ENCODE data around the gene SLC12A4. TPM values are rescaled to one million over a fixed set of nuclear protein-coding genes. Genes with fewer than 3 reads are reported as not detected.

Gene SLC12A4
- polyA plus RNA-seq, 1 donor (not counting 4 experiments of a cell fraction or from before 2014, with no cell fraction given): 59.3 TPM

DNA sequence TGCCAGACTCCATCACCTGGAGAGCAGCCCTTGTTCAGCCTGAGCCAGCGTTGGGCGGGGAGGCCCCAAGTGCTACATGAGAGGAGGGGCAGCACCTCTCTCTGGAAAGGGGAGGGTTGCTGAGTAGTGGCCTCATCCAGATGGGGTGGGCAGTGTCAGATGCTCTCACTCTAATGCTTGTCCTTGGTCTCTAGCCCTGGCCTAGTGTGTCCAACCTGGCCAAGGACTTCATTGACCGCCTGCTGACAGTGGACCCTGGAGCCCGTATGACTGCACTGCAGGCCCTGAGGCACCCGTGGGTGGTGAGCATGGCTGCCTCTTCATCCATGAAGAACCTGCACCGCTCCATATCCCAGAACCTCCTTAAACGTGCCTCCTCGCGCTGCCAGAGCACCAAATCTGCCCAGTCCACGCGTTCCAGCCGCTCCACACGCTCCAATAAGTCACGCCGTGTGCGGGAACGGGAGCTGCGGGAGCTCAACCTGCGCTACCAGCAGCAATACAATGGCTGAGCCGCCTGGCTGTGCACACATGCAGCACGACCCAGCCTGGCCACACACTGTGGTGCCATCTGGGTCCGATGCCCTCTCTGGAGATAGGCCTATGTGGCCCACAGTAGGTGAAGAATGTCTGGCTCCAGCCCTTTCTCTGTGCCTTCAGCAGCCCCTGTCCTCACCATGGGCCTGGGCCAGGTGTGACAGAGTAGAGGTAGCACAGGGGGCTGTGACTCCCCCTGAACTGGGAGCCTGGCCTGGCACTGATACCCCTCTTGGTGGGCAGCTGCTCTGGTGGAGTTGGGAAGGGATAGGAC is 41.1 kb downstream of the SLC12A4 start:
- Histone ChIP-seq H3K9me1 (ENCODE audit: control insufficient read depth, extremely low read depth, insufficient read depth, low read length) (no peaks in the 10 kb centered on the region), H3K4me2 (ENCODE audit: control insufficient read depth, extremely low read depth, insufficient read depth, low read depth, low read length) (no peak overlapping the region), H3K36me3 (ENCODE audit: control insufficient read depth in 2 of 2, extremely low read depth in 1 of 2, insufficient read depth in 2 of 2, low read length in 2 of 2) (peaks cover 19 to 21% of the 10 kb centered on the region in 2 experiments), H3K27ac (ENCODE audit: control insufficient read depth, insufficient read depth, low read length) (no peak overlapping the region), H3K9ac (ENCODE audit: control insufficient read depth, extremely low read depth, insufficient read depth, low read length) (no peak overlapping the region), H3K79me2 (ENCODE audit: control insufficient read depth, insufficient read depth, low read length) (no peaks in the 10 kb centered on the region), H3K4me3 (ENCODE audit: control insufficient read depth in 2 of 3, extremely low read depth in 1 of 3, insufficient read depth in 2 of 3, low read depth in 1 of 3, low read length in 3 of 3) (no peak overlapping the region), H4K20me1 (ENCODE audit: control insufficient read depth, extremely low read depth, insufficient read depth, low read length) (peaks cover 8% of the 10 kb centered on the region), H3K27me3 (ENCODE audit: control insufficient read depth, extremely low read depth, insufficient read depth, low read length) (no peaks in the 10 kb centered on the region), H3K4me1 (ENCODE audit: control insufficient read depth, extremely low read depth, insufficient read depth, low read length) (peaks cover 17% of the 10 kb centered on the region), H2AFZ (ENCODE audit: control insufficient read depth, low read length) (no peak overlapping the region), H3K9me3 (ENCODE audit: control insufficient read depth, low read depth, low read length) (no peaks in the 10 kb centered on the region)
- no peak for DNase-seq (ENCODE audit: low read depth, low spot score)
- TF ChIP-seq EZH2 (IDR thresholded peaks at IDR 0.05; ENCODE audit: low read length): no peak
- dilution Hi-C loops (cut with MboI; ENCODE audit: extremely low pct_ligation_motif_present, low sequenced_read_pairs): no loop called here
- no peak for FAIRE-seq

DNA sequence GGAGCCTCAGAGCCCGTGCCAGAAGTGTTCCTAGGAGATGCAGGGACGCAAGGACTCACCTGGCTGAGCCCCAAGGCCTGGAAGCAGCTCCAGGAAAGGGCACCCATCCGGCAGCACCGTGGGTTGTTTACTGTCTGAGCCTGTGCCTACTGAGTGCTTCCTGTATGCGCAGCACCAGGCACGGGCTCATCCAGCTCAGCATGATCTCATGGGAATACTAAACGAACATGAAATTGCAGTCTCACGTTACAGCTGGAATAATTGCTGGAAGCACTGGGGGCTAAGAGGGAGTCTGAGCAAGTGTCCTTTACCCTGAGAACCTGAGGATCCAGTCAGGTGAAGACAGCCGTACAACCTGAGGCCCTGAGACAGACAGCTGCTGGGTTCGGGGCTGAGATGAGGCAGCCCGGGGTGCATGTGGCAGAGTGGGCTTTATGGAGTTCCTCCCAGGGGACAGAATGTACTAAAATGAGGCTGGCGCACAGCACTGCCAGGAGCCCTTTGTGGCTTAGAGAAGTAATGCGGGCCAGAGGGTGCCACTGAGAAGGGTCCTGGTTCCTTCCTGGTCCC is 42.2 kb downstream of the SLC12A4 start:
- Histone ChIP-seq H3K4me1 (ENCODE audit: control insufficient read depth, extremely low read depth, insufficient read depth, low read length) (peaks cover 18% of the 10 kb centered on the region), H2AFZ (ENCODE audit: control insufficient read depth, low read length) (no peak overlapping the region), H3K4me2 (ENCODE audit: control insufficient read depth, extremely low read depth, insufficient read depth, low read depth, low read length) (peak overlapping the region; percentile 27), H3K4me3 (ENCODE audit: control insufficient read depth in 2 of 3, extremely low read depth in 1 of 3, insufficient read depth in 2 of 3, low read depth in 1 of 3, low read length in 3 of 3) (no peak overlapping the region), H4K20me1 (ENCODE audit: control insufficient read depth, extremely low read depth, insufficient read depth, low read length) (peaks cover 8% of the 10 kb centered on the region), H3K36me3 (ENCODE audit: control insufficient read depth in 2 of 2, extremely low read depth in 1 of 2, insufficient read depth in 2 of 2, low read length in 2 of 2) (peaks cover 17 to 19% of the 10 kb centered on the region in 2 experiments), H3K79me2 (ENCODE audit: control insufficient read depth, insufficient read depth, low read length) (no peaks in the 10 kb centered on the region), H3K9me1 (ENCODE audit: control insufficient read depth, extremely low read depth, insufficient read depth, low read length) (no peaks in the 10 kb centered on the region), H3K27me3 (ENCODE audit: control insufficient read depth, extremely low read depth, insufficient read depth, low read length) (no peaks in the 10 kb centered on the region), H3K9me3 (ENCODE audit: control insufficient read depth, low read depth, low read length) (no peaks in the 10 kb centered on the region), H3K9ac (ENCODE audit: control insufficient read depth, extremely low read depth, insufficient read depth, low read length) (no peak overlapping the region), H3K27ac (ENCODE audit: control insufficient read depth, insufficient read depth, low read length) (peak overlapping the region; percentile 2)
- DNase-seq (ENCODE audit: low read depth, low spot score) (no peak), FAIRE-seq (peak; percentile 34)
- dilution Hi-C loops (cut with MboI; ENCODE audit: extremely low pct_ligation_motif_present, low sequenced_read_pairs): no loop called here
- no peak for TF ChIP-seq EZH2 (IDR thresholded peaks at IDR 0.05; ENCODE audit: low read length)
- TF ChIP-seq, protein P1, sequence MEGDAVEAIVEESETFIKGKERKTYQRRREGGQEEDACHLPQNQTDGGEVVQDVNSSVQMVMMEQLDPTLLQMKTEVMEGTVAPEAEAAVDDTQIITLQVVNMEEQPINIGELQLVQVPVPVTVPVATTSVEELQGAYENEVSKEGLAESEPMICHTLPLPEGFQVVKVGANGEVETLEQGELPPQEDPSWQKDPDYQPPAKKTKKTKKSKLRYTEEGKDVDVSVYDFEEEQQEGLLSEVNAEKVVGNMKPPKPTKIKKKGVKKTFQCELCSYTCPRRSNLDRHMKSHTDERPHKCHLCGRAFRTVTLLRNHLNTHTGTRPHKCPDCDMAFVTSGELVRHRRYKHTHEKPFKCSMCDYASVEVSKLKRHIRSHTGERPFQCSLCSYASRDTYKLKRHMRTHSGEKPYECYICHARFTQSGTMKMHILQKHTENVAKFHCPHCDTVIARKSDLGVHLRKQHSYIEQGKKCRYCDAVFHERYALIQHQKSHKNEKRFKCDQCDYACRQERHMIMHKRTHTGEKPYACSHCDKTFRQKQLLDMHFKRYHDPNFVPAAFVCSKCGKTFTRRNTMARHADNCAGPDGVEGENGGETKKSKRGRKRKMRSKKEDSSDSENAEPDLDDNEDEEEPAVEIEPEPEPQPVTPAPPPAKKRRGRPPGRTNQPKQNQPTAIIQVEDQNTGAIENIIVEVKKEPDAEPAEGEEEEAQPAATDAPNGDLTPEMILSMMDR (optimal IDR thresholded peaks at IDR 0.05 in 1 of 3, IDR thresholded peaks at IDR 0.05 in 1 of 3, conservative IDR thresholded peaks at IDR 0.05 in 1 of 3; ENCODE audit: extremely low read depth in 1 of 3, insufficient read depth in 2 of 3, low read length in 3 of 3): peak in 1 of 3 experiments; percentile 18

Measured in keratinocyte (primary cell).